Fibroblast of lung (primary cell): Measurements from ENCODE around the gene ASZ1. TPM values are rescaled to one million over a fixed set of nuclear protein-coding genes. Genes with fewer than 3 reads are reported as not detected.

Source experiments
- DNase-seq, 2 donors: peaks; one replicate each; pipeline versions ENCODE4 v3.0.0 to v3.0.0-alpha.2; 2010; ENCODE audit warnings: low read depth in 2 of 2
- H2AFZ ChIP-seq: 2 replicates; pipeline ENCODE4 v1.5.1; 2012; ENCODE audit warnings: low read length, control low read depth, inconsistent platforms
- H3K27ac ChIP-seq: 2 replicates; pipeline ENCODE4 v1.5.1; 2011; ENCODE audit warnings: low read length, control low read depth; ENCODE audit not compliant: insufficient read depth
- H3K27me3 ChIP-seq: 2 replicates; pipeline ENCODE4 v1.5.1; 2011; ENCODE audit warnings: mild to moderate bottlenecking, low read length; ENCODE audit not compliant: control insufficient read depth, insufficient read depth
- H3K36me3 ChIP-seq: 2 replicates; pipeline ENCODE4 v1.5.1; 2011; ENCODE audit warnings: low read length; ENCODE audit not compliant: control insufficient read depth, insufficient read depth
- H3K4me1 ChIP-seq: 2 replicates; pipeline ENCODE4 v1.5.1; 2011; ENCODE audit warnings: low read length; ENCODE audit not compliant: control insufficient read depth, insufficient read depth; ENCODE audit errors: extremely low read depth
- H3K4me2 ChIP-seq: 2 replicates; pipeline ENCODE4 v1.5.1; 2011; ENCODE audit warnings: low read length, control low read depth; ENCODE audit not compliant: insufficient read depth; ENCODE audit errors: extremely low read depth
- H3K4me3 ChIP-seq, 4 experiments: fragments of 200-600 bp in 1 of 4; sonication (generic) in 1 of 4; replicated peaks in 1 of 4; 2 replicates each; pipeline ENCODE4 v1.5.1; 2011 to 2016; ENCODE audit warnings: low read length in 4 of 4, low read depth in 3 of 4, mild to moderate bottlenecking in 3 of 4, control low read depth in 2 of 4, inconsistent platforms in 1 of 4, mixed read lengths in 1 of 4; ENCODE audit not compliant: insufficient read depth in 1 of 4; ENCODE audit errors: control extremely low read depth in 1 of 4
- H3K79me2 ChIP-seq: 2 replicates; pipeline ENCODE4 v1.5.1; 2012; ENCODE audit warnings: mild to moderate bottlenecking, low read length, inconsistent platforms; ENCODE audit not compliant: control insufficient read depth, insufficient read depth
- H3K9ac ChIP-seq: 2 replicates; pipeline ENCODE4 v1.5.1; 2011; ENCODE audit warnings: mild to moderate bottlenecking, low read length, control low read depth; ENCODE audit not compliant: insufficient read depth
- H3K9me3 ChIP-seq: 2 replicates; pipeline ENCODE4 v1.5.1; 2012; ENCODE audit warnings: low read depth, low read length; ENCODE audit not compliant: control insufficient read depth, insufficient read depth
- H4K20me1 ChIP-seq: 2 replicates; pipeline ENCODE4 v1.5.1; 2011; ENCODE audit warnings: low read length; ENCODE audit not compliant: control insufficient read depth, insufficient read depth; ENCODE audit errors: extremely low read depth
- EZH2 ChIP-seq: IDR thresholded peaks from 2 replicates; pipeline ENCODE4 v1.5.1; 2012; ENCODE audit warnings: low read length, control low read depth, mild to moderate bottlenecking; ENCODE audit errors: missing control alignments
- polyA plus RNA-seq, 2 donors: library from polyadenylated mRNA; depleted of rRNA in 1 of 2; stranded (reverse) in 1 of 2; unstranded in 1 of 2; fragments of >200 nt; gene quantifications; 2 replicates each; pipeline ENCODE4 v1.2.1, GENCODE V29; 2011 to 2012; ENCODE audit warnings: missing spikeins in 1 of 2
- total RNA-seq: library from RNA; depleted of rRNA; stranded (reverse); fragments of >200 nt; gene quantifications from 2 replicates; pipeline ENCODE4 v1.2.1, GENCODE V29; 2014
- TF ChIP-seq, protein P1 (sequence below), 2 donors: IDR thresholded peaks in 1 of 2; conservative IDR thresholded peaks in 1 of 2; 1 replicate in 1 of 2; 2 replicates in 1 of 2; pipeline ENCODE4 v1.5.1; 2011 to 2012; ENCODE audit warnings: low read length in 2 of 2, control low read depth in 1 of 2, inconsistent platforms in 1 of 2, low read depth in 1 of 2, mild to moderate bottlenecking in 1 of 2

ASZ1 gene
- total and polyA plus RNA-seq, 2 donors (not counting 1 experiment from before 2014, with no cell fraction given) = 0.03 TPM; not detected in 1

DNA sequence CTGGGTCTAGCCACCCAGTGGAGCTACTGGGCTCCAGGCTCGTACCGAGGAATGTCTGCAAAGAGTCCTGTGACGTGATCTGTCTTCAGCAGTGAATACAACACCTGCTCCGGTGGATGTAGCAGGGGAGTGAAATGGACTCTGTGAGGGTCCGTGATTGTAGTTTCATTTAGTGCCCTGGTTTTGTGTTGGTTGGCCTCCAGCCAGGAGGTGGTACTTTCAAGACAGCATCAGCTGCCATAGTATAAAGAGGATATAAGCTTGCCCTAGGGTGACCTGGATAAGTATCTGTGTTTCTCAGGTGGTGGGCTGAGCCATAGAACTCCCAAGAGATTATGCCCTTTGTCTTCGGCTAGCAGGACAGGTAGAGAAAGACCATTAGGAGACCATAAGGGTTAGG, 79.8 kb downstream of the ASZ1 start:
- H3K27ac ChIP-seq = no peak overlapping the region
- DNase-seq = no peak
- H2AFZ ChIP-seq = no peak overlapping the region
- H3K79me2 ChIP-seq = no peaks in the 10 kb centered on the region
- no peaks in the 10 kb centered on the region for H3K36me3 ChIP-seq
- no peak overlapping the region for H3K4me2 ChIP-seq
- TF ChIP-seq, protein P1, sequence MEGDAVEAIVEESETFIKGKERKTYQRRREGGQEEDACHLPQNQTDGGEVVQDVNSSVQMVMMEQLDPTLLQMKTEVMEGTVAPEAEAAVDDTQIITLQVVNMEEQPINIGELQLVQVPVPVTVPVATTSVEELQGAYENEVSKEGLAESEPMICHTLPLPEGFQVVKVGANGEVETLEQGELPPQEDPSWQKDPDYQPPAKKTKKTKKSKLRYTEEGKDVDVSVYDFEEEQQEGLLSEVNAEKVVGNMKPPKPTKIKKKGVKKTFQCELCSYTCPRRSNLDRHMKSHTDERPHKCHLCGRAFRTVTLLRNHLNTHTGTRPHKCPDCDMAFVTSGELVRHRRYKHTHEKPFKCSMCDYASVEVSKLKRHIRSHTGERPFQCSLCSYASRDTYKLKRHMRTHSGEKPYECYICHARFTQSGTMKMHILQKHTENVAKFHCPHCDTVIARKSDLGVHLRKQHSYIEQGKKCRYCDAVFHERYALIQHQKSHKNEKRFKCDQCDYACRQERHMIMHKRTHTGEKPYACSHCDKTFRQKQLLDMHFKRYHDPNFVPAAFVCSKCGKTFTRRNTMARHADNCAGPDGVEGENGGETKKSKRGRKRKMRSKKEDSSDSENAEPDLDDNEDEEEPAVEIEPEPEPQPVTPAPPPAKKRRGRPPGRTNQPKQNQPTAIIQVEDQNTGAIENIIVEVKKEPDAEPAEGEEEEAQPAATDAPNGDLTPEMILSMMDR (conservative IDR thresholded peaks at IDR 0.05 in 1 of 2, IDR thresholded peaks at IDR 0.05 in 1 of 2; ENCODE audit: low read depth in 1 of 2, low read length in 2 of 2) = no peak
- no peak for TF ChIP-seq EZH2
- H3K27me3 ChIP-seq = peaks cover 5% of the 10 kb centered on the region
- H3K9ac ChIP-seq = no peak overlapping the region
- H3K9me3 ChIP-seq = no peaks in the 10 kb centered on the region
- no peaks in the 10 kb centered on the region for H3K4me1 ChIP-seq
- H3K4me3 ChIP-seq = no peak overlapping the region
- H4K20me1 ChIP-seq = no peaks in the 10 kb centered on the region

DNA sequence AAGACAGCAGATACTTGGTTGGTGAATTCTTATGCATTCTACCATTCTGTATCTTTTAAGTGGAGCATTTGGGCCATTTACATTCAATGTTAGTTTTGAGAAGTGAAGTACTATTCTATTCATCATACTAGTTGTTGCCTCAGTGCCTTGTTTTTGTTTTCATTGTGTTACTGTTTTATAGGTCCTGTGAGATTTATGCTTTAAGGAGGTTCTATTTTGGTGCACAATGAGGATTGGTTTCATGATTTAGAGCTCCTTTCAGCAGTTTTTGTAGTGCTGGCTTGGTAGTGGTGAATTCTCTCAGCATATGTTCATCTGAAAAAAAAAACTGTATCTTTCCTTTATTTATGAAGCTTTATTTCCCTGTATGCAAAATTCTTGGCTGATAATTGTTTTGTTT, 81.1 kb downstream of the ASZ1 start:
- Histone ChIP-seq H4K20me1 (no peaks in the 10 kb centered on the region), H3K4me3 (no peak overlapping the region), H3K27ac (no peak overlapping the region), H3K79me2 (no peaks in the 10 kb centered on the region), H3K36me3 (no peaks in the 10 kb centered on the region), H3K4me2 (no peak overlapping the region), H2AFZ (no peak overlapping the region), H3K9me3 (no peaks in the 10 kb centered on the region), H3K4me1 (no peaks in the 10 kb centered on the region), H3K27me3 (peaks cover 5% of the 10 kb centered on the region), H3K9ac (no peak overlapping the region)
- no peak for TF ChIP-seq EZH2
- TF ChIP-seq, protein P1 (conservative IDR thresholded peaks at IDR 0.05 in 1 of 2, IDR thresholded peaks at IDR 0.05 in 1 of 2; ENCODE audit: low read depth in 1 of 2, low read length in 2 of 2) = no peak
- DNase-seq = no peak

DNA sequence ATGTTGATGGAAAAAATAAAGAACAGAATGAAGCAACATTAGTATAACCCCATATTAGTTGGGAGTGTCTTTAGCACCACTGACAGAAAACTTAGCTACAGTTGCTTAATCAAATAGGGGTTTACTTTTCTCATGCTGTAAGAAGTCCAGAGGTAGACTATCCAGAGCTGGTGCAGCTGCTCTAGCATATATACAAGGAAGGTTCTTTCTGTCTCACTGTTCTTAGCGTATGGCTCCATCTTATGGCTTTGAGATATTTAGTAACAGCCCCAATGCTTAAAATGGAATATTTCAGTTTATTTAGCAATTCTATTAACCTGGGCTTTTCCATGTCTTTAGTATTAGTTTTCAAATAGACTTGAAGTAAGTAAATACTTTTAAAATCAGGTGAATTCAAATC, 89.3 kb downstream of the ASZ1 start:
- no peak for TF ChIP-seq EZH2
- TF ChIP-seq, protein P1 (conservative IDR thresholded peaks at IDR 0.05 in 1 of 2, IDR thresholded peaks at IDR 0.05 in 1 of 2; ENCODE audit: low read depth in 1 of 2, low read length in 2 of 2) = no peak
- H3K4me2 ChIP-seq = no peak overlapping the region
- H3K9ac ChIP-seq = no peak overlapping the region
- H3K4me3 ChIP-seq = no peak overlapping the region
- no peaks in the 10 kb centered on the region for H3K4me1 ChIP-seq
- H4K20me1 ChIP-seq = no peaks in the 10 kb centered on the region
- no peak overlapping the region for H3K27ac ChIP-seq
- no peak overlapping the region for H2AFZ ChIP-seq
- no peaks in the 10 kb centered on the region for H3K36me3 ChIP-seq
- peak in 1 of 2 donors; percentile 14 for DNase-seq
- no peaks in the 10 kb centered on the region for H3K9me3 ChIP-seq
- no peaks in the 10 kb centered on the region for H3K27me3 ChIP-seq
- H3K79me2 ChIP-seq = no peaks in the 10 kb centered on the region
